Panc1 (cell line): ENCODE data around the gene AGXT2. TPM values are rescaled to one million over a fixed set of nuclear protein-coding genes. Genes with fewer than 3 reads are reported as not detected.

ENCODE experiments used
- ATAC-seq: fragments of 200-7000 bp; cut with Tn5 transposase; 2 replicates; pipeline ENCODE4 v1.9.1; 2020; ENCODE audit warnings: mild to moderate bottlenecking, moderate library complexity
- BruUV-seq: library from RNA; stranded (reverse); fragments of 400-500 nt; replicated peaks from 2 replicates; lab custom pipeline; 2021; lab: Mats Ljungman, UMichigan
- CTCF ChIA-PET: fragments of 300-600 bp; sonication (Branson Sonifier 250); formaldehyde crosslinking; loops from one replicate; lab custom pipeline; 2022; ENCODE audit warnings: antibody characterized with exemption; lab: Charles Lee
- POLR2A ChIA-PET: fragments of 300-600 bp; sonication (Branson Sonifier 250); formaldehyde crosslinking; loops from one replicate; lab custom pipeline; 2022; ENCODE audit warnings: antibody characterized with exemption; lab: Charles Lee
- DNase-seq: peaks from one replicate; pipeline ENCODE4 v3.0.0-alpha.2; 2010; ENCODE audit warnings: low read depth, low spot score
- H3K27ac ChIP-seq: 2 replicates; pipeline ENCODE4 v1.5.1; 2011; ENCODE audit warnings: mild to moderate bottlenecking, low read length, inconsistent platforms
- H3K27me3 ChIP-seq: fragments of 200-500 bp; sonication (Bioruptor generic); 2 replicates; pipeline ENCODE4 v1.6.0; 2014; ENCODE audit warnings: low read length, inconsistent platforms; ENCODE audit not compliant: control insufficient read depth, insufficient read depth
- H3K36me3 ChIP-seq: fragments of 200-500 bp; sonication (Bioruptor generic); 2 replicates; pipeline ENCODE4 v1.5.1; 2014; ENCODE audit warnings: inconsistent platforms, mild to moderate bottlenecking, low read length, moderate library complexity; ENCODE audit not compliant: control insufficient read depth, insufficient read depth
- H3K4me1 ChIP-seq: 2 replicates; pipeline ENCODE4 v1.5.1; 2011; ENCODE audit warnings: inconsistent platforms, mild to moderate bottlenecking, low read length, moderate library complexity; ENCODE audit not compliant: control insufficient read depth, insufficient read depth
- H3K4me3 ChIP-seq, 2 experiments: 2 replicates each; pipeline ENCODE4 v1.5.1; 2011 to 2012; ENCODE audit warnings: low read depth in 2 of 2, low read length in 2 of 2, mild to moderate bottlenecking in 2 of 2, inconsistent platforms in 1 of 2, moderate library complexity in 1 of 2
- H3K9me3 ChIP-seq: fragments of 200-500 bp; sonication (Bioruptor generic); 2 replicates; pipeline ENCODE4 v1.5.1; 2014; ENCODE audit warnings: low read depth, mild to moderate bottlenecking, inconsistent platforms, low read length, moderate library complexity; ENCODE audit not compliant: control insufficient read depth, insufficient read depth
- CTCF ChIP-seq: fragments of 450-650 bp; IDR thresholded peaks from 2 replicates; pipeline ENCODE4 v1.5.1; 2017; ENCODE audit warnings: mild to moderate bottlenecking
- POLR2AphosphoS5 ChIP-seq: IDR thresholded peaks from 2 replicates; pipeline ENCODE4 v1.6.1; 2012; ENCODE audit warnings: mild to moderate bottlenecking, low read depth, low read length, moderate library complexity
- REST ChIP-seq, 2 experiments: IDR thresholded peaks; 2 replicates each; pipeline ENCODE4 v1.6.1; 2011 to 2012; ENCODE audit warnings: low read depth in 2 of 2, control low read depth in 1 of 2, low read length in 1 of 2, mild to moderate bottlenecking in 1 of 2, moderate library complexity in 1 of 2; ENCODE audit not compliant: insufficient read depth in 1 of 2
- SIN3A ChIP-seq: IDR thresholded peaks from 2 replicates; pipeline ENCODE4 v1.6.1; 2012; ENCODE audit warnings: low read depth, mild to moderate bottlenecking, low read length, moderate library complexity, borderline replicate concordance; ENCODE audit not compliant: insufficient read depth
- TCF7L2 ChIP-seq: IDR thresholded peaks from 2 replicates; pipeline ENCODE4 v1.6.1; 2011; ENCODE audit warnings: mild to moderate bottlenecking, low read depth, low read length, inconsistent platforms
- in situ Hi-C: cut with HindIII; loops from 2 replicates; pipeline ENCODE4 v1.10.0; 2016; ENCODE audit warnings: low sequenced_read_pairs, low pct_unique_long_range_greater_than_20kb
- intact Hi-C: fragments of 100-400 bp; cut with micrococcal nuclease; formaldehyde crosslinking; loops from one replicate; pipeline ENCODE4 v1.10.0; 2022; ENCODE audit not compliant: unreplicated experiment
- total RNA-seq: library from RNA; stranded (reverse); gene quantifications from one replicate; pipeline ENCODE4 v1.2.1, GENCODE V29; 2021; ENCODE audit not compliant: unreplicated experiment

The AGXT2 gene
- total RNA-seq, 1 experiment from 2014 or later: not detected

GRCh38 chr5:34978681-34979080, 69.1 kb downstream of the AGXT2 start:
- Histone ChIP-seq H3K36me3 (no peaks in the 10 kb centered on the region), H3K4me3 (no peak overlapping the region), H3K4me1 (no peaks in the 10 kb centered on the region), H3K27me3 (peaks cover 2% of the 10 kb centered on the region; the same call in 1 of the 2 replicates), H3K27ac (no peak overlapping the region), H3K9me3 (no peaks in the 10 kb centered on the region)
- ATAC-seq (no peak), DNase-seq (no peak)
- in situ Hi-C loops (no loop called here), intact Hi-C loops (no loop called here)
- CTCF ChIA-PET: no interaction called here
- POLR2A ChIA-PET: no interaction called here
- no TSS peak for BruUV-seq
- TF ChIP-seq POLR2AphosphoS5 (no peak), CTCF (no peak), TCF7L2 (no peak), SIN3A (no peak), REST (IDR thresholded peaks at IDR 0.05; ENCODE audit: insufficient read depth in 1 of 2, low read depth in 2 of 2, low read length in 1 of 2) (no peak)

- ChIA-PET POLR2A (no interaction called here), CTCF (no interaction called here)
- intact Hi-C loops (no loop called here), in situ Hi-C loops (no loop called here)
- DNase-seq: no peak
- ATAC-seq: no peak
- no peaks in the 10 kb centered on the region for H3K4me1 ChIP-seq
- no TSS peak for BruUV-seq
- no peaks in the 10 kb centered on the region for H3K36me3 ChIP-seq
- H3K4me3 ChIP-seq: no peak overlapping the region
- H3K27me3 ChIP-seq: peaks cover 2% of the 10 kb centered on the region; the same call in 1 of the 2 replicates
- no peak overlapping the region for H3K27ac ChIP-seq
- H3K9me3 ChIP-seq: no peaks in the 10 kb centered on the region
- TF ChIP-seq TCF7L2: no peak
- TF ChIP-seq CTCF: no peak
- no peak for TF ChIP-seq POLR2AphosphoS5
- no peak for TF ChIP-seq SIN3A
Measured at GRCh38 chr5:34977934-34978613, 69.7 kb downstream of the AGXT2 start.
